ENCODE results near the gene RALGAPB. TPM values are rescaled to one million over a fixed set of nuclear protein-coding genes. Genes with fewer than 3 reads are reported as not detected.

RALGAPB gene
- total RNA-seq, 1 experiment from 2014 or later = 24.0 TPM

DNA sequence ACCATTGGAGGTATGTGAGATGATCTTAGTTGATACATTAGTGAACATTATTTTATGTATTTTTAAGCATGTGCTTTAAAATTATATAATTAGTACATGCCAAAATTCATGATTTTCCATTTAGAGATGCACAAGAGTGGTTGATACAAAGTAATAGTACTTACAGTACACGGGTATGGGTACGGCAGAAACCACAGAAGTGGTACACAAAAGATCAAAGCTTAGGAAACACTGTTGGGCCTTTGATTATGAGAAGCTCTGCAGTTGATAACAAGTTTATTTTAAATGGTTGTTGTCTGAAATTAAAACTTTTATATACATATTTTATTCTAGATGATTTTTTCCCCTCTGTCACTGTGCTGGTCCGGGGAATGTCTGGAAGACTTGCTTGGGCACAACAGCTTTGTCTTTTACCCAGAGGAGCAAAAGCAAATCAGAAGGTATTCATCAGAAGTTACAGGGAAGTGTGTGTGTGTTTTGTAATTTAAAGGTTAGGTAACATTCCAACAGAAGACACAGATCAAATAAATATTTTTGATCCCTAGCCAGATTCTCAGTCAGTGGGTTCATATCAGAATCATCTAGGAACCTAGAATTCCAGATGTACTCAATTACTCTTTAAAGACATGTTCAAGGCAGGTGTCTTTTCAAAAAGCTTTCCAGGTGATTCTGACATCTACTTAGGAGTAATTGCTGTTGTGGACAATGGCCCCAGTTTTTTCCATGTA lies 75.9 kb downstream of the RALGAPB start:
- Histone ChIP-seq H3K9me2 (ENCODE audit: insufficient read depth) (no peaks in the 10 kb centered on the region), H3K79me2 (ENCODE audit: insufficient read depth, low read length) (no peaks in the 10 kb centered on the region), H3K4me1 (ENCODE audit: control insufficient read depth in 1 of 2, insufficient read depth in 2 of 2, low read length in 2 of 2) (peaks cover 3 to 4% of the 10 kb centered on the region in 2 experiments; a peak in 1 of 4 replicates), H4K20me1 (ENCODE audit: insufficient read depth) (no peaks in the 10 kb centered on the region), H3K27me3 (ENCODE audit: insufficient read depth, low read length) (no peaks in the 10 kb centered on the region), H3K4me2 (ENCODE audit: low read length) (no peak overlapping the region), H3K27ac (ENCODE audit: low read depth, low read length) (no peak overlapping the region), H2AFZ (ENCODE audit: low read depth, low read length, poor library complexity, severe bottlenecking) (no peak overlapping the region), H3K36me3 (ENCODE audit: control insufficient read depth in 1 of 2, insufficient read depth in 2 of 2, low read length in 2 of 2) (peaks cover 18 to 28% of the 10 kb centered on the region in 2 experiments; a peak in 3 of 4 replicates), H3K4me3 (replicated peaks in 1 of 2; ENCODE audit: low read depth in 1 of 2, low read length in 2 of 2) (no peak overlapping the region), H3K9me3 (ENCODE audit: control insufficient read depth in 1 of 2, insufficient read depth in 1 of 2, low read depth in 1 of 2, low read length in 2 of 2) (no peaks in the 10 kb centered on the region), H3K9ac (ENCODE audit: low read length) (no peak overlapping the region)
- ChIA-PET POLR2A (no interaction called here), CTCF (no interaction called here), RAD21 (ENCODE audit: low non-redundant PET in 1 of 2, low total read pairs in 2 of 2, uncharacterized antibody in 2 of 2, unreplicated experiment in 2 of 2) (no interaction called here)
- no peak for ATAC-seq
- TF ChIP-seq SRF (IDR thresholded peaks at IDR 0.05; ENCODE audit: low read depth) (no peak), CEBPB (IDR thresholded peaks at IDR 0.05; ENCODE audit: low read depth) (no peak), EZH2 (IDR thresholded peaks at IDR 0.05) (no peak), YY1 (IDR thresholded peaks at IDR 0.05; ENCODE audit: extremely low read depth, insufficient replicate concordance, low read depth, low read length) (no peak), RAD21 (IDR thresholded peaks at IDR 0.05; ENCODE audit: low read depth) (no peak), ZFX (IDR thresholded peaks at IDR 0.05) (no peak), CBX3 (IDR thresholded peaks at IDR 0.05; ENCODE audit: low read depth) (no peak), EGR1 (IDR thresholded peaks at IDR 0.05; ENCODE audit: low read depth) (no peak), ELF1 (IDR thresholded peaks at IDR 0.05; ENCODE audit: borderline replicate concordance, low read depth) (no peak), POLR2A (IDR thresholded peaks at IDR 0.05; ENCODE audit: borderline replicate concordance, extremely low read depth, insufficient read depth, insufficient read length) (no peak), SP1 (IDR thresholded peaks at IDR 0.05; ENCODE audit: low read depth) (no peak), FOSL1 (IDR thresholded peaks at IDR 0.05; ENCODE audit: low read depth) (no peak), TCF7L2 (IDR thresholded peaks at IDR 0.05; ENCODE audit: borderline replicate concordance, extremely low read depth, insufficient read depth, insufficient read length) (no peak), JUND (IDR thresholded peaks at IDR 0.05) (no peak), SIN3A (IDR thresholded peaks at IDR 0.05; ENCODE audit: low read depth) (no peak), ZNF274 (IDR thresholded peaks at IDR 0.05; ENCODE audit: low read depth, low read length) (no peak), EZH2phosphoT487 (IDR thresholded peaks at IDR 0.05; ENCODE audit: borderline replicate concordance) (no peak)
- TF ChIP-seq, protein P1, sequence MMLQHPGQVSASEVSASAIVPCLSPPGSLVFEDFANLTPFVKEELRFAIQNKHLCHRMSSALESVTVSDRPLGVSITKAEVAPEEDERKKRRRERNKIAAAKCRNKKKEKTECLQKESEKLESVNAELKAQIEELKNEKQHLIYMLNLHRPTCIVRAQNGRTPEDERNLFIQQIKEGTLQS (IDR thresholded peaks at IDR 0.05) = no peak
- TF ChIP-seq, protein P2, sequence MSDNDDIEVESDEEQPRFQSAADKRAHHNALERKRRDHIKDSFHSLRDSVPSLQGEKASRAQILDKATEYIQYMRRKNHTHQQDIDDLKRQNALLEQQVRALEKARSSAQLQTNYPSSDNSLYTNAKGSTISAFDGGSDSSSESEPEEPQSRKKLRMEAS (IDR thresholded peaks at IDR 0.05) = no peak
- no peak for DNase-seq (ENCODE audit: low read depth, low spot score)
- intact Hi-C loops (cut with micrococcal nuclease) = no loop called here
- BruUV-seq (replicated peaks) = no TSS peak

All from HCT116 (cell line).